Subcutaneous adipose tissue (tissue), 4 donors: ENCODE measurements around the gene DCC. TPM values are rescaled to one million over a fixed set of nuclear protein-coding genes. Genes with fewer than 3 reads are reported as not detected.

Source experiments
- CTCF ChIP-seq: fragments of 450-650 bp; IDR thresholded peaks from one replicate; pipeline ENCODE4 v1.5.1; 2016; ENCODE audit warnings: low read depth, mild to moderate bottlenecking, control low read depth, antibody characterized with exemption, moderate library complexity
- total RNA-seq, 4 donors: library from RNA; depleted of rRNA; stranded (reverse); fragments of >200 nt; gene quantifications; one replicate each; pipeline ENCODE4 v1.1.0, GENCODE V29; 2016

DCC gene
- total RNA-seq, 4 donors from 2014 or later = not detected

- TF ChIP-seq CTCF = no peak
Measured at GRCh38 chr18:52577795-52578194, 237.8 kb downstream of the DCC start.

GRCh38 chr18:52582061-52582460 lies 242.1 kb downstream of the DCC start:
- TF ChIP-seq CTCF = no peak

GRCh38 chr18:52582516-52582915 lies 242.5 kb downstream of the DCC start:
- no peak for TF ChIP-seq CTCF

- TF ChIP-seq CTCF = no peak
Measured at GRCh38 chr18:52588931-52589330, 248.9 kb downstream of the DCC start.

GRCh38 chr18:52596748-52597435 lies 256.9 kb downstream of the DCC start:
- no peak for TF ChIP-seq CTCF

- no peak for TF ChIP-seq CTCF
Measured at GRCh38 chr18:52598921-52599320, 258.9 kb downstream of the DCC start.

- no peak for TF ChIP-seq CTCF
Measured at GRCh38 chr18:52602820-52603219, 262.8 kb downstream of the DCC start.
